Prostate gland (tissue), 2 donors: ENCODE results near the gene DTHD1.

Experiments
- POLR2A ChIP-seq: fragments of 450-650 bp; IDR thresholded peaks from one replicate; pipeline ENCODE4 v1.6.1; 2016; ENCODE audit warnings: antibody characterized with exemption, mild to moderate bottlenecking
- TF ChIP-seq, protein P1 (sequence below), 4 experiments: fragments of 200-600 bp in 2 of 4; fragments of 450-650 bp in 2 of 4; sonication (generic) in 2 of 4; IDR thresholded peaks; 1 replicate in 3 of 4; 2 replicates in 1 of 4; pipeline ENCODE4 v1.5.1; 2016 to 2019; ENCODE audit warnings: antibody characterized with exemption in 4 of 4, mild to moderate bottlenecking in 2 of 4, moderate library complexity in 2 of 4

DNA sequence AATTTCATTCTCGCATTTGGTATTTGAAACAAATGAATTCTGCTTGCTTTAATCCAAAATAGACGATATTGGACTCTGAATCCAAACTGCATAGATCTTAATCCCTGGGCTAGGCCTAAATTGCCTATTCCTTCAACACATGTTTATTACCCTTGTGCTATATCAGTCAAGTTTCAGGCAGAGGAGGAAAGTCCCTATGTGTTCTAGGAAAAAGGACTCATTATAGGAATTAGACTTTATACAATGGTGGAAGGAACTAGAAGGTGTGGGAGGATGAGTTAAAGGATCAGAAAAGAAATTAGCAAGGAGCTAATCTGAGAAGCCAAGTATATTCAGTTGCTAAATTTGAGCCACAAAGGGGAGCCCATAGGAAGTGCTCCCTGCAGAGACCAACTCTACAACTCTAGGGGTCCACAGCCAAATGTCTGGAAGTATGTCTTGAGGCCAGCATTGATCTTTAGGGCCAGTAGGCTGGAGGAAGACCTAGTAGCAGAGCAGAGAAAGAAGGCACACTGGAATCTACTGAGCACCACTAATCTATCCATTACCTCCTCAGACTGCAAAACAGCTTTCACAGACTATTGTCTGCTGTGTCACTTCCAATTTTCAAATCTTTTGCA lies 17.1 kb upstream of the DTHD1 start:
- TF ChIP-seq, protein P1, sequence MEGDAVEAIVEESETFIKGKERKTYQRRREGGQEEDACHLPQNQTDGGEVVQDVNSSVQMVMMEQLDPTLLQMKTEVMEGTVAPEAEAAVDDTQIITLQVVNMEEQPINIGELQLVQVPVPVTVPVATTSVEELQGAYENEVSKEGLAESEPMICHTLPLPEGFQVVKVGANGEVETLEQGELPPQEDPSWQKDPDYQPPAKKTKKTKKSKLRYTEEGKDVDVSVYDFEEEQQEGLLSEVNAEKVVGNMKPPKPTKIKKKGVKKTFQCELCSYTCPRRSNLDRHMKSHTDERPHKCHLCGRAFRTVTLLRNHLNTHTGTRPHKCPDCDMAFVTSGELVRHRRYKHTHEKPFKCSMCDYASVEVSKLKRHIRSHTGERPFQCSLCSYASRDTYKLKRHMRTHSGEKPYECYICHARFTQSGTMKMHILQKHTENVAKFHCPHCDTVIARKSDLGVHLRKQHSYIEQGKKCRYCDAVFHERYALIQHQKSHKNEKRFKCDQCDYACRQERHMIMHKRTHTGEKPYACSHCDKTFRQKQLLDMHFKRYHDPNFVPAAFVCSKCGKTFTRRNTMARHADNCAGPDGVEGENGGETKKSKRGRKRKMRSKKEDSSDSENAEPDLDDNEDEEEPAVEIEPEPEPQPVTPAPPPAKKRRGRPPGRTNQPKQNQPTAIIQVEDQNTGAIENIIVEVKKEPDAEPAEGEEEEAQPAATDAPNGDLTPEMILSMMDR (IDR thresholded peaks at IDR 0.05), result no peak
- no peak for TF ChIP-seq POLR2A
